ENCODE results near the gene EEF2.

DNA sequence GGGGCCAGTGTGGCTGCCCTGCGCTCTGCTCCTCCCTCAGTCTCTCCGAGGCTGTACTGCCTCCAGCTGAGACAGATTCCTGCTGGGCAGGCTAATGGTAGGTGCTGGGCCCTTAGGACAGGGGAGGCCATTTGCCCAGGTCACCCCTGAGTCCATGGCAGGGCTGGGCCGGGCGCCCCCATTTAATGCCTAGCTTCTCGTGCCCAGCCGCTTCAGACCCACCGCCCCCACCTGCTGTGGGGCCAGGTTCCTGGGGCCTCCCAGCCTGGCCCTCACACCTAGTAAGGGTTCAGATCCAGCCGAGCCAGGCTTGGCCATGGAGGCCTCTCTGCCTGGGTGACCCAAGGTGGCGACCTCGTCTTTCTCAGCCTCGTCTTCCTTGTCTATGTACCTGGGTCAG is 40.1 kb upstream of the EEF2 start:
- TF ChIP-seq, protein P1, sequence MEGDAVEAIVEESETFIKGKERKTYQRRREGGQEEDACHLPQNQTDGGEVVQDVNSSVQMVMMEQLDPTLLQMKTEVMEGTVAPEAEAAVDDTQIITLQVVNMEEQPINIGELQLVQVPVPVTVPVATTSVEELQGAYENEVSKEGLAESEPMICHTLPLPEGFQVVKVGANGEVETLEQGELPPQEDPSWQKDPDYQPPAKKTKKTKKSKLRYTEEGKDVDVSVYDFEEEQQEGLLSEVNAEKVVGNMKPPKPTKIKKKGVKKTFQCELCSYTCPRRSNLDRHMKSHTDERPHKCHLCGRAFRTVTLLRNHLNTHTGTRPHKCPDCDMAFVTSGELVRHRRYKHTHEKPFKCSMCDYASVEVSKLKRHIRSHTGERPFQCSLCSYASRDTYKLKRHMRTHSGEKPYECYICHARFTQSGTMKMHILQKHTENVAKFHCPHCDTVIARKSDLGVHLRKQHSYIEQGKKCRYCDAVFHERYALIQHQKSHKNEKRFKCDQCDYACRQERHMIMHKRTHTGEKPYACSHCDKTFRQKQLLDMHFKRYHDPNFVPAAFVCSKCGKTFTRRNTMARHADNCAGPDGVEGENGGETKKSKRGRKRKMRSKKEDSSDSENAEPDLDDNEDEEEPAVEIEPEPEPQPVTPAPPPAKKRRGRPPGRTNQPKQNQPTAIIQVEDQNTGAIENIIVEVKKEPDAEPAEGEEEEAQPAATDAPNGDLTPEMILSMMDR (IDR thresholded peaks at IDR 0.05; ENCODE audit: low read depth, low read length) = no peak
- TF ChIP-seq, protein P2, sequence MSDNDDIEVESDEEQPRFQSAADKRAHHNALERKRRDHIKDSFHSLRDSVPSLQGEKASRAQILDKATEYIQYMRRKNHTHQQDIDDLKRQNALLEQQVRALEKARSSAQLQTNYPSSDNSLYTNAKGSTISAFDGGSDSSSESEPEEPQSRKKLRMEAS (IDR thresholded peaks at IDR 0.05; ENCODE audit: low read depth, low read length) = no peak
